Stimulated activated naive CD8-positive, alpha-beta T cell treated with anti-CD3 and anti-CD28 coated beads, Interleukin-15, amount 100 ng/mL, for 72 hours (primary cell): Measurements from ENCODE around the gene PMP22.
"Not testable (repeated sequence)": the region's sequence is repeated elsewhere in the genome, so short reads cannot be mapped to it uniquely, and the experiment has no call there.

Source experiments
- ATAC-seq: fragments of 150-1000 bp; cut with Tn5 transposase; 2 replicates; pipeline ENCODE4 v1.10.0; 2021; ENCODE audit warnings: mild to moderate bottlenecking, moderate library complexity
- DNase-seq, 2 donors: peaks; one replicate each; pipeline ENCODE4 v3.0.0; 2021 to 2022
- H3K27ac Mint-ChIP-seq, 2 donors: one replicate each; pipeline ENCODE4 v1.8.0; 2022; ENCODE audit warnings: mild to moderate bottlenecking in 2 of 2, mixed read lengths in 2 of 2, moderate library complexity in 2 of 2
- H3K27me3 Mint-ChIP-seq: one replicate; pipeline ENCODE4 v1.8.0; 2022; ENCODE audit warnings: mixed read lengths
- H3K4me1 Mint-ChIP-seq: one replicate; pipeline ENCODE4 v1.8.0; 2022; ENCODE audit warnings: mild to moderate bottlenecking, mixed read lengths
- H3K4me3 Mint-ChIP-seq, 2 donors: one replicate each; pipeline ENCODE4 v1.8.0; 2022; ENCODE audit warnings: mild to moderate bottlenecking in 2 of 2, mixed read lengths in 2 of 2, moderate library complexity in 1 of 2
- H3K9me3 Mint-ChIP-seq, 2 donors: one replicate each; pipeline ENCODE4 v1.8.0; 2022; ENCODE audit warnings: mixed read lengths in 2 of 2

The PMP22 gene

GRCh38 chr17:15216481-15216880 lies 48.6 kb downstream of the PMP22 start:
- Mint-ChIP-seq H3K9me3 (no peaks in the 10 kb centered on the region), H3K27me3 (peaks cover 7% of the 10 kb centered on the region), H3K4me1 (no peaks in the 10 kb centered on the region), H3K27ac (no peak overlapping the region), H3K4me3 (no peak overlapping the region)
- DNase-seq (no peak), ATAC-seq (no peak)

GRCh38 chr17:15213381-15214087 lies 51.6 kb downstream of the PMP22 start:
- Mint-ChIP-seq H3K27me3 (peaks cover 23% of the 10 kb centered on the region), H3K9me3 (no peaks in the 10 kb centered on the region), H3K4me1 (no peaks in the 10 kb centered on the region), H3K27ac (no peak overlapping the region), H3K4me3 (no peak overlapping the region)
- ATAC-seq (no peak), DNase-seq (no peak)

- Mint-ChIP-seq H3K27ac (no peak overlapping the region), H3K4me1 (no peaks in the 10 kb centered on the region), H3K9me3 (no peaks in the 10 kb centered on the region), H3K4me3 (no peak overlapping the region), H3K27me3 (peaks cover 25% of the 10 kb centered on the region)
- DNase-seq (no peak), ATAC-seq (no peak)
Measured at GRCh38 chr17:15210247-15210646, 54.9 kb downstream of the PMP22 start.

- not testable (repeated sequence) for DNase-seq, H3K27ac Mint-ChIP-seq, ATAC-seq, H3K27me3 Mint-ChIP-seq, H3K4me3 Mint-ChIP-seq, H3K4me1 Mint-ChIP-seq
- H3K9me3 Mint-ChIP-seq, result peaks cover 10 to 21% of the 10 kb centered on the region in 2 donors
Measured at GRCh38 chr17:15203062-15203461, 62.1 kb downstream of the PMP22 start.

- not testable (repeated sequence) for ATAC-seq, H3K27me3 Mint-ChIP-seq, H3K4me3 Mint-ChIP-seq
Measured at GRCh38 chr17:15200574-15200973, 64.6 kb downstream of the PMP22 start.

GRCh38 chr17:15197229-15197628 lies 67.9 kb downstream of the PMP22 start:
- DNase-seq (no peak), ATAC-seq (no peak)
- Mint-ChIP-seq H3K4me1 (no peaks in the 10 kb centered on the region), H3K27me3 (peaks cover 17% of the 10 kb centered on the region), H3K4me3 (no peak overlapping the region), H3K9me3 (peaks cover 20 to 30% of the 10 kb centered on the region in 2 donors), H3K27ac (no peak overlapping the region)

More at GRCh38 chr17:15200574-15200973, 64.6 kb downstream of the PMP22 start:
- not testable (repeated sequence) for DNase-seq, H3K27ac Mint-ChIP-seq, H3K4me1 Mint-ChIP-seq
- peaks cover 20 to 30% of the 10 kb centered on the region in 2 donors for H3K9me3 Mint-ChIP-seq

- Mint-ChIP-seq H3K4me1 (no peaks in the 10 kb centered on the region), H3K27me3 (peaks cover 17% of the 10 kb centered on the region), H3K9me3 (peaks cover 18 to 20% of the 10 kb centered on the region in 2 donors), H3K4me3 (no peak overlapping the region), H3K27ac (no peak overlapping the region)
- ATAC-seq, result no peak
- no peak for DNase-seq
Measured at GRCh38 chr17:15194859-15195277, 70.3 kb downstream of the PMP22 start.

- no peaks in the 10 kb centered on the region for H3K4me1 Mint-ChIP-seq
- peaks cover 27% of the 10 kb centered on the region for H3K27me3 Mint-ChIP-seq
Measured at GRCh38 chr17:15185625-15185991, 79.5 kb downstream of the PMP22 start.

GRCh38 chr17:15184872-15185624 lies 80.1 kb downstream of the PMP22 start:
- no peak for DNase-seq
- H3K27me3 Mint-ChIP-seq, result peaks cover 27% of the 10 kb centered on the region

More at GRCh38 chr17:15185625-15185991, 79.5 kb downstream of the PMP22 start:
- no peak for DNase-seq
- H3K4me3 Mint-ChIP-seq, result no peak overlapping the region
- ATAC-seq, result no peak
- H3K9me3 Mint-ChIP-seq, result no peaks in the 10 kb centered on the region
- no peak overlapping the region for H3K27ac Mint-ChIP-seq

GRCh38 chr17:15181816-15182215 lies 83.3 kb downstream of the PMP22 start:
- Mint-ChIP-seq H3K27ac (no peak overlapping the region), H3K27me3 (peaks cover 27% of the 10 kb centered on the region), H3K4me3 (no peak overlapping the region), H3K9me3 (no peaks in the 10 kb centered on the region), H3K4me1 (no peaks in the 10 kb centered on the region)
- DNase-seq, result no peak
- no peak for ATAC-seq

More at GRCh38 chr17:15184872-15185624, 80.1 kb downstream of the PMP22 start:
- H3K4me3 Mint-ChIP-seq, result no peak overlapping the region
- no peak for ATAC-seq
- no peaks in the 10 kb centered on the region for H3K9me3 Mint-ChIP-seq
- no peaks in the 10 kb centered on the region for H3K4me1 Mint-ChIP-seq
- no peak overlapping the region for H3K27ac Mint-ChIP-seq

- Mint-ChIP-seq H3K4me1 (no peaks in the 10 kb centered on the region), H3K27me3 (peaks cover 27% of the 10 kb centered on the region), H3K4me3 (no peak overlapping the region), H3K27ac (no peak overlapping the region), H3K9me3 (no peaks in the 10 kb centered on the region)
- DNase-seq (no peak), ATAC-seq (no peak)
Measured at GRCh38 chr17:15181333-15181732, 83.8 kb downstream of the PMP22 start.

GRCh38 chr17:15180121-15180561 lies 85.0 kb downstream of the PMP22 start:
- H3K4me1 Mint-ChIP-seq, result no peaks in the 10 kb centered on the region
- H3K27ac Mint-ChIP-seq, result no peak overlapping the region
- peaks cover 27% of the 10 kb centered on the region for H3K27me3 Mint-ChIP-seq
- ATAC-seq (no peak), DNase-seq (no peak)
- no peaks in the 10 kb centered on the region for H3K9me3 Mint-ChIP-seq
- H3K4me3 Mint-ChIP-seq, result no peak overlapping the region
